Measurements from ENCODE around the gene PFN1.

Gene PFN1

DNA sequence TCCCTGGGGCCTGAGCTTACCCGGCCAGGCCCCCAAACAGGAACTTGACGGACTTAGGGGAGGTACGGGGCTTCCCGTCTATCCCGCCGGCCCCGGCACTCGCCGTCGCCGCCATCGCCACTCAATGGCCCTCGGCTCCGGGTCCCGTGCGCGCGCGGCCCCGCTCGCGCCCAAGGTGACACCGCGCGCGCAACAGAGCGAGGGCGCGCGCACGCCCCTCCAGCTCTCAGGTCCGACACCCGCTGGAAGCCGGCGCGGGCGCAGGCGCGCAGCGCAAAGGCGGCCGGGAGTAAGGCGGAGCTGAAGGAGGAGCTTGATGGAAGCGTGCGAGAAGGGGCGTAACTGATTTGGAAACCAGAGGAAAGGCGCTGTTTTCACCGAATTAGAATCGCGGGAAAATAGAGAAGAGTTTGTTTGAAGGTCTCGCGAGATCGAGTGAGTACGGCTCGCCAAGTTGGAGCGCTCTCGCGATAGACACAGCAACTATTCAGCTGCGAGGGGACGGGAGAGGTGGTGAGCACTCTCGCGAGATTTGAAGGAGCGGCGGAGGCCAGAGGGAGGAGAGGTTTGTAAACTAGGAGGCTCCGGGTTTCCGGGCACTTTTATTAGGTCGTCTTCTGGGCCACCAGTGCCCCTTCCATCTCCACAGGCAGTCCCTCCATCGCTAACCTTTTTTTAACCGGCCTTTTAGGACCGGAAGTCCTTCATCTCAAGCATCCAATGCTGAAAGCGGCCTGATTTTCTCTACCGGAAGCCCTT lies 8.4 kb downstream of the PFN1 start, which contains the start of the genes RNF167 and SLC25A11:
Gene RNF167 (plus strand): TSS at position 473 of the 759 bp plus-strand sequence. CDS start 642 bp downstream, outside the sequence.
Gene SLC25A11 (minus strand): TSS at position 251 of the 759 bp plus-strand sequence. CDS start 136 bp downstream, at position 115.
- no peak for TF ChIP-seq CTCF (IDR thresholded peaks at IDR 0.05)
- peak; percentile 98 for DNase-seq (ENCODE audit: low spot score)
- Histone ChIP-seq H3K4me3 (peak within 1 kb of the TSS; percentile 80), H3K27ac (peak within 1 kb of the TSS; percentile 86 to 93)

DNA sequence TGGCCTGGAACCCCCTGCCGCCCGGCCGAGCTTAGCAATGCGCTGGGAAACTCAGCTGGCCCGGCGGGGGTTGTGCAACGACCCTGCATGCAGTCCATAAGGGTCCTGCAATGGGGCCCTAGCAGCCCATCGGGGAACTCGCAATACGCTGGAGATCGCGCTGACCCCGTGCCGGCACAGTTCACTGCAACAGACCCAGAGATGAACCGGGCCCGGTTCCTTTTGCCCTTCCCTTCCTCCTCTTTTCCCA lies 8.9 kb downstream of the PFN1 start:
- Histone ChIP-seq H3K4me3 (peak overlapping the region; percentile 80), H3K27ac (peak overlapping the region; percentile 86 to 93)
- DNase-seq (ENCODE audit: low spot score) = no peak
- no peak for TF ChIP-seq CTCF (IDR thresholded peaks at IDR 0.05)

GRCh38 chr17:4938688-4939545 lies 9.4 kb downstream of the PFN1 start:
- Histone ChIP-seq H3K27ac (peak overlapping the region; percentile 86 to 93), H3K4me3 (peak overlapping the region; percentile 80)
- DNase-seq (ENCODE audit: low spot score) = no peak
- no peak for TF ChIP-seq CTCF (IDR thresholded peaks at IDR 0.05)

DNA sequence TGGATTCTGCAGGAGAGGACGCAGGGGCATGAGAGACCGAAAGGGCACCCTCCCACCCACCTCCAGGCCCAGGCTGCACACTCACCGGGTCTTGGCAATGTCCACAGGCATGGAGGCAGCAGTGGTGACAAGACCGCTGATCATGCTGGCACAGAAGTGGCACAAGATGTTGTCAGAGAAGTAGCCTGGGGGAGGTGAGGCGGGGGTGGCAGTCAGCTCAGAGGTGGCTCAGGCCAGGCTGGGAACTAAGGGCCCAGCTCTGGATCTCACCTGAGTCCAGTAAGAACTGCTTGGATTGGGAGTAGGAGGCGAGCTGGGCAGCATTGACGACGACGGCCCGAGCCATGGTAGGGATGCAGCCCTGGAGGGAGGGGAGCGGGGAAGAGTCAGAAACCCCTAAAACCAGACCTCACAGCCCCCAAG lies 10.2 kb downstream of the PFN1 start:
- peak overlapping the region; percentile 80 for H3K4me3 ChIP-seq
- no peak for DNase-seq (ENCODE audit: low spot score)
- TF ChIP-seq CTCF (IDR thresholded peaks at IDR 0.05) = no peak
- peak overlapping the region in 1 of 2 donors; percentile 93 for H3K27ac ChIP-seq

DNA sequence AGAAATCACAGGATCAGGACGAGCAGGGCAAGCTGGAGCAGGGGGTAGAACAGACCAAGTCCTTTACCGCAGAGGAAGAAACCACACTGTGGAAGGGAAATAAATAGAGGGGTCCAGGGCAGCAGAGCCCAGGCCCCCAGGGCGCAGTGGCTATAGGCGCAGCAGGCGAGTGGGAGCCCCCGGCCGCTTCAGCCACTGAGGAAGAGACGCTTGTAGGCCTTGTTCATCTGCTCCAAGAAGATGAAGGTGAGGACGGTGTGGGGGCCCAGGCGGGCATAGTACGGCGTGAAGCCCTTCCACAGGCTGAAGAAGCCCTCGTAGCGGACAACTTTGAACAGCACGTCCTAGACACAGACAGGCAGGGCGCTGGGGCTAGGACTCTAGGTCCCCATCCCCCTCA lies 10.8 kb downstream of the PFN1 start:
- no peak for TF ChIP-seq CTCF (IDR thresholded peaks at IDR 0.05)
- no peak overlapping the region for H3K4me3 ChIP-seq
- no peak for DNase-seq (ENCODE audit: low spot score)
- no peak overlapping the region for H3K27ac ChIP-seq

- DNase-seq (ENCODE audit: low spot score) = no peak
- Histone ChIP-seq H3K4me3 (no peak overlapping the region), H3K27ac (no peak overlapping the region)
- TF ChIP-seq CTCF (IDR thresholded peaks at IDR 0.05) = no peak
Measured at GRCh38 chr17:4936436-4936835, 11.9 kb downstream of the PFN1 start.
